GM21723 (cell line): ENCODE measurements around the gene ABTB2.

ENCODE experiments used
- ATAC-seq: cut with Tn5 transposase; IDR thresholded peaks from one replicate; pipeline ENCODE4 v1.9.1; 2021; ENCODE audit warnings: mild to moderate bottlenecking, moderate library complexity; ENCODE audit not compliant: unreplicated experiment

The ABTB2 gene

DNA sequence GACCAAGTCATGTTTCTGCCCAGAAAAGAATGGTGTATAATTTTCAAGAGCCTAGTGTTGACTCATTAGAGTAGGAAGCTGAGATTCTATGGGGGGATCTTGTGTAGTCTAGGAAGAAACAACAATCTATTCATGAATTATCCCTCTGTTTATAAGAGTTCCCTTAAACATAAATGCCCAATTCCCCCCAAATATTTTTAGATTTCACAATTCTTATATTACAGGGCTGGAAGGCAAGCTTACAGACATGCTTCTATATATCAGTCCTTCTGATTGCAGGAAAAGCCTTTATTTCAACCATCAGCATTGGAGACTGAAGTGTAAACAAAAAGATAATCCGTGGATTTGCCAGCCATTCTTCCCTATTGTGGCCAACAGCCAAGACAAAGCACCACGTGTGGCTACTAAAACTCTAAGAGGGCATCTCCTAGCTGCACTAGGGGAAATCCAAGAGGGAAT lies 181.0 kb downstream of the ABTB2 start:
- ATAC-seq: no peak

DNA sequence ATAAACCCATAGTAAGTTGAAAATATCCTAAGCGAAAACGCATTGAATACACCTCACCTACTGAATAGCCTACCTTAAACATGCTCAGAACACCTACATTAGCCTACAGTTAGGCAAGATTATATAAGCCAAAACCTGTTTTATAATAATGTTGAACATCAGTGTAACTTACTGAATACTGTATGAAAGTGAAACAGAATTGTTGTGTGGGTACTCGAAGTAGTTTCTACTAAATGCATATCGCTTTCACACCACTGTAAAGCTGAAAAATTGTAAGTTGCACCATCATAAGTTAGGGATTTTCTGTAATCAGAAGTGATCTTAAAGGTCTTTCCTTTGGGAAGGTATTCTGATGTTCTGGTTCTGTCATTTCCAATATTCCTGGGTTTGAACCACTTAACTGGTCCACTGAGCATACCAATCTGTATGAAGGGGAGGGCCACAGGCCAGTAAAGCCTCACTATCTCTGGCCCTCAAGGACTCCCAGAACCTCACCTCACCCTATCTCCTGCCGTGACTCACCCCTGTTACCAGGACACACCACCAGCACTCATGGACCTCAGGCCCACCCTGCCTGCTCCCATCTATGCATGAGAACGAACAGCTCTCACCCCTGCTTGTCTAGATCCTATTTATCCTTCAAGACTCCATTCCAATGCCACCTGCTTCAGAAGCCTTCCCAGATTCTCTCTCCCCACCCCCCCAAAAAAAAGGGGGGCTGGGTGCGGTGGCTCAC lies 182.4 kb downstream of the ABTB2 start:
- ATAC-seq: peak; percentile 40

DNA sequence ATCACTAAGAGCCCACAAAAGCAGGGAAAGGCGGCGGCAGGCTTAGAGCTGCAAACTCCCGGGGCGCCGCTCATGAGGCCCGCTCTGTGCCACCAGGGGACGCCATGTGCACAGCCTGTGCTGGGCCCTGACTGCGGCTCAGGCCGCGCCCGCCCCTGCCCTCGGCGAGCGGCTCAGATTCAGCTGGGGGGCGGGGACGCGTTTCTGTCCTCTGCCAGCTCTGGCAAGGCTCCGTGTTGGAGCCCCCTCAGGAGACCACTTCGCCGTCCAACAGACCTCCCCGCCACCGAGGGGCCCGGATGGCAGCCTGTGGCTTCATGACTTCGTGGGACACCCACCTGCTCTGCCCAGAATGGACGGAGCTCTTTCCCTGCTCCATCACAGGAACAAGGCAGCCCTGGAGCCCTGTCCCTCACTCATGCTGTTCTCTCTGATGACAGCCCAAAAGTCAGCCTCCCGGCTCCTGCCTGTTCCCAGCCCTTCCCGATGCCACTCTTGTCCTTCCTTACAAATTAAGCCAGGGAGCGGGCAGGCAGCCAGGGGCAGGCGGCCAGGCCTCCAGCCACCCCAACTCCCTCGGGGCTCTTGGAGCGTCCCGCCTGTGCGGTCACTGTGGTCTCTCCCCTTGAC lies 183.3 kb downstream of the ABTB2 start:
- ATAC-seq: peak; percentile 83

DNA sequence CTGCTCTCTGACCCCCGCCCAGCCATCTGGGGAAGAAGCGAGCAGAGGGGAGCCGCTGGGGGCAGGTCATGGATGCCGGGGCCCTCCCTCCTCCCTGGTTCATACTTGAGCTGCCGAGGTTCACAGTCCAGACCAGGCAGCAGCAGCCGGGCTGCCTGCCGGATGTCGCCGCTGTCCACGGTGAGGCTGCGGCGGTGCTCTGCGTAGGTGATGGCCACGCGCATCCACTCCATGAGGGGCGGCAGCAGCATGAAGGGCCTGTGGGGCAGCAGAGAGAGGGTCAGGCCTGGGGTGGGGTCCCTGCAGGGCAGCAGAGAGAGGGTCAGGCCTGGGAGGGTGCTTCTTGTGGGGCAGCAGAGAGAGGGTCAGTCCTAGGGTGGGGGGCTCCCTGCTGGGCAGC lies 184.8 kb downstream of the ABTB2 start:
- ATAC-seq: no peak

DNA sequence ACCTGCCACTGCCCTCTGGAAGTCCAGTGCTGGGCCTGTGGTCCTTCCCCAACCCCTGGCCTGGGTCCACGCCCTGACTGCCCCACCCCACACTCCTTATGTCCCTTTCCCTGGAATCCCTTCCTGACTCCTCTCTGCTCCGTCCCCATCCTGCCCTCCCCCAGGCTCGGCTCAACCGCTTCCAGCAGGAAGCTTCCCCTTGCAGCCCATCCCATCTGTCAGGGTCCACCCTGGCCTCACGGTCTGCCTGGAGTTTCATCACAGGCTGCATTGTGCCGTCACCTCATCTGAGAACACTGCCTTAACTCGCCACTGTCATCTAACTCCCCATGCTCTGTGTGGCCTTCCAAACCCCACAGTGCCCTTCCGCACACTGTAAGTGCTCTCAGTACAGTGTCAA lies 188.1 kb downstream of the ABTB2 start:
- ATAC-seq: no peak

DNA sequence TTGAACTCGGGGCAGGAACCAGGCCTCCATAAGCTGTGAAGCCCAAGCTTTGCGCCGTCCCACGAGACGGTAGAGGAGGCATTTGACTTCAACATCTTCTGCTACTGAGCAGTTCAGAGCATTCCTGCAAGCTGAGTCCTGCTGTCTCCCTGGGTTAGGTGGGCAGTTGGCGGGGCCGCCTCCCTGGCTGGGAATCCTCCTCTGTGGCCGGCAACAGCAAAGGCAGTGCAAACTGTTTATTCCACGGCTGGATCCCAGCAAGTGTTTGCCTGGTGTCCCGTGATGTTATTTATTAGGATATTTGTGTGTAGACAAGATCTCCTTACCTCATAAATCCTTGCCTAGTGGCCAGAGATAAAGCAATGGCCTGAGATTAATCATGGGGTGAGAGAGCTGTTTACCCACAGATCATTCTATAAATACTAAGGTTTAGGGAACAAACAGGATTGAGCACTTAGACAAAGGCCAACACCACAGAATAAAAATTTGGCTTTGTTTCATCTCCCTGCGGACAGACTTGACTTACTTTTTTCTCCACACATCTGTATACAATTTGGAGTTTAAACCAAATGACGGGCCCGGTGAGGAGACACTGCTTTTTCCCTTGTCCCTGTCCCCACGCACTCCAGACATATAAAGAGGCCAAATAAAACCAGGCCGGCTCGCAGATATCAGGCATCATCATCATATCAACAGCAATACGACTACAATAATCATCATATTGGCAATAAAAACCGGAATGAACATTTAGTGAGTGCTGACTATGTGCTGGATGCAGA lies 189.0 kb downstream of the ABTB2 start:
- ATAC-seq: no peak

DNA sequence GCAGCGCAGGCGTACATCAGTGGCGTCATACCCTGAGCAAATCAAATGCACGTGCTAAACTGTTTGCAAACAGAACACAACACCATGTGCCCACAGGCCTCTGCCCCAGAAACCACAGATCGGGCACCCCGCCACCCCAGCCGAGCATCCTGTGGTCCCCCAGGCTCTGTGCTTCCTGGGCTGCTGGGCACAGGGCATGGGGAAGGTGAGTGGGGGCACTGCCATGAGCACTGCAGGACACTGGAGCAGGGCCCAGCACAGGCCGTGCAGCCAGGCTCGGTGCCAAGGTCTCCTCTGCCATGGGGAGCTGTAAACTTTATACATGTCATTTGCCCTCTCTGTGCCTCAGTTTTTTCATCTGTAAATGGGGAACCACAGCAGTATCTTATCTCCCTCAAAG lies 189.8 kb downstream of the ABTB2 start:
- ATAC-seq: no peak

DNA sequence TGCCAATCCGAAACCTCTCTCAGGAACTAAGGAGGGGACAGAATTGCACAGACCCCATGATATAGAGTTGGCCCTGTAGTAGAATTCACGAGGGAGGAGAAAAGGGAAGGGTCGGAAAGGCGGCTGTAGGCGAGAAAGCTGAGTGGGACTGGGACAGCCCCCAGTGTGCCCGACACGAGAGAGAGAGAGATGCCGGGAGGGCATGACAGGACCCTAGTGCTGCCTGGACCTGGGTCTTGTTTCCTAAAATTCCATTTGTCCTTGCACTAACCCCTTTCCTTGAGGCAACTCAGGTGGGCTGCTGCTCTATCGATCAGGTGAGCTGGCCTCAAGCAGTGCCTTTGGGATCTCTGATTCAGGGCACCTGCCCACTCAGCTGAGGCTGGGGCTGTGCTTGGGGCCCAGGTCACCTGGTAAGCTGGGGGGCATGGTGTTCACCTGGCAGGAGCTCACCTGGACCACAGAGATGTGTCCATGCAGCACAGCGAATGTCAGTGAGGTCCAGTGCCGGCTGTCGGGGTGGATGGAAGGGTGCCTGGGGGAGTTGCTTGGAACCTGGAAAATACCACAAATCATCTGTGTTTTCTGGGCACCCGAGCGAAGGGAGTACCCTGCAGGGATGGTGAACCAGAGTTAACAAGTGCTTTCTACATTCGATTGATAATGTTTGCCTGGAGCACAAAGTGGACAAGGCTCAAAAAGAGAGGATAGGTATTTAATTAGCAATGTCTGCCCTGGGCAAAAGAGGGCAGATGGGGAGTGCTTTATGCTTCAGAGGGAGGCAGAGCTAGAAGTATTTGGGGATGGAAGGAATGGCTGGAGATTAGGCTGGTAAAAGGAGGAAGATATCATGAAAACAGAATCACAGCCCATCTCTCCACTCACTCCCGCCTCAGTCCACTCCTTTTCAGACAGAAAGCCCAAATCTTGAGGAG lies 190.7 kb downstream of the ABTB2 start:
- ATAC-seq: no peak

DNA sequence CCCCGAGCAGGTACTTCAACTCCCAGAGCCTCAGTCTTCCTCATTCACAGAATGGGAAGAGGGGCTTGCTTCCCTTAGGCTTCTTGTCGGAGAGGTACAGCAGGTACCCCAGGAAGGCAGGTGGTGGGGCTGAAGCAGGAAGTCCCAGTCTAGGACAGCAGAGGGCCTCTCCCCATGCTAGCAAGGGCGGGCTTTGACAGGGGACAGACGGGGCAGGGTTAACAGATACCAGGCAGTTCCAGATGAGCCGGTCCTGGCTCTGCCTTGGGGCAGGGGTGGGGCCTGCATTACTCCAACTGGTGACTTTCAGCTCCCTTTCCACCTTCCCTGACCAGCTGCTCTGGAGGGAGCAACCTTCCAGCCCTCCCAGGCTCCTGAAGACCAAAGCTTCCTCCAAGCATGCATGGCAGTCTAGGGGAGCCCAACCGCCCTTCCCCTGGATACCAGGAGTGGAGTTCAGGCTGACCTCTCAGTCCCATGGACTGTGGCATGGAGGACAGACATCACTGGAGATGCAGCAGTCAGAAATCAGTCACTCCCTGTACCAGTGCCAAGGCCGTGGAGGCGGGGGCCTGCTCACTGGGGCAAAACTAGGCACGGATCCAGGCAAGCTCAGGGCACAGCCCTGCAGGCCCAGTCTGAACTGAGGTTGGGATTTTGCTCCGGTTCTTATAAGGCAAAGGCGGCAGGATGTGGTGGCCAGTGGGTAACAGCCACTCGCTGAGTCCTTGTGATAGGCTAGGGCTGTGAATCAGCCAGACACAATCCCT lies 191.8 kb downstream of the ABTB2 start:
- ATAC-seq: no peak

DNA sequence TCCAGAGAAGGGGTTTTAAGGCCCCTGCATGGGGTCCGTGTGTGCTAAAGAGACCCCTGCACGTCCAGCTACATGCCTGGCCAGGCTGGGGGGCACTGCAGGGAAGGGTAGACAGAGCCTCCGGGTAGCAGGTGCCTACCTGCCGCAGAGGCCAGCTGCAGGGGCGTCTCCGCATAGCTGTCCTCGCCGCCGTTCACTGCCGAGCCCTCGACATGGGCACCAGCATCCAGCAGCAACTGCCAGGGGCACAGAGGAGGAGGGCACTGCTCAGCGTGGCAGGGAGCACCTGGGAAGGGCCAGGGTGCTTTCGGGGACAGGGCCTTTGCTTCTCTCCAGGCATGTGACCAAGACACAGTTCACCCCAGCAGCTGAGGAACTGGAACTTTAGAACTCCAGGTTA lies 192.7 kb downstream of the ABTB2 start:
- no peak for ATAC-seq

DNA sequence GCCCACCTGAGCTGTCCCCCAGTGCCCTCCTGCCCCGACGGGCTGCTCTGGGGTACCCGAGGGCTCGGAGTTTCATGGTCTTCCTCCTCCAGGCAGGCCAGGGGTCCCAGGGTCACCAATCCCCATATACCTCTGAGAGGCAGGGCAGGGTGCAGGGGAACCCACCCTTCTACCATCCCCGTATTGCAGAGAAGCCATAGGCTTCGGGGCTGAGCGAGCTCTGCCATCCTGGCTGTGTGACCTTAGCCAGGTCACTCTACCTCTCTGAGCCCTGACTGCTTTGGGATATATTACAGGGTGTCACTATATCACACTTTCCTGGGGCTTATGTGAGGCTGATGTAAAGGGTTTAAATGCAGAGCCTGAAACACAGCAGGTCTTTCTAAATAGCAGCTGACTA lies 195.0 kb downstream of the ABTB2 start:
- no peak for ATAC-seq

DNA sequence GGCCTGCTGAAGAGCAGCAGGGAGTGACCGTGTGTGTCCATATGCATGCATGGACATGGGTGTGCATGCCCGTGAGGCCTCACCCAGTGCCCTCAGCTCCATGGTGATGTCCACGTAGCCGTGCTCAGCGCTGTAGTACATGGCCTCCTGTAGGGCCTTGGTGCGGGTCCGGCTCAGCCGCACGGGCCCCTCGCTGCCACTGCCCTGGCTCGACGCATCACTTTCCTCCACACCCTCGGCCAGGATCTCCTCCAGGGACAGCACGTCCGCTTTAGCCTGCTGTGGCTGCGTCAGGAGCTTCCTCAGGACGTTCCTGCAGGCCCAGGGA lies 195.4 kb downstream of the ABTB2 start:
- no peak for ATAC-seq

DNA sequence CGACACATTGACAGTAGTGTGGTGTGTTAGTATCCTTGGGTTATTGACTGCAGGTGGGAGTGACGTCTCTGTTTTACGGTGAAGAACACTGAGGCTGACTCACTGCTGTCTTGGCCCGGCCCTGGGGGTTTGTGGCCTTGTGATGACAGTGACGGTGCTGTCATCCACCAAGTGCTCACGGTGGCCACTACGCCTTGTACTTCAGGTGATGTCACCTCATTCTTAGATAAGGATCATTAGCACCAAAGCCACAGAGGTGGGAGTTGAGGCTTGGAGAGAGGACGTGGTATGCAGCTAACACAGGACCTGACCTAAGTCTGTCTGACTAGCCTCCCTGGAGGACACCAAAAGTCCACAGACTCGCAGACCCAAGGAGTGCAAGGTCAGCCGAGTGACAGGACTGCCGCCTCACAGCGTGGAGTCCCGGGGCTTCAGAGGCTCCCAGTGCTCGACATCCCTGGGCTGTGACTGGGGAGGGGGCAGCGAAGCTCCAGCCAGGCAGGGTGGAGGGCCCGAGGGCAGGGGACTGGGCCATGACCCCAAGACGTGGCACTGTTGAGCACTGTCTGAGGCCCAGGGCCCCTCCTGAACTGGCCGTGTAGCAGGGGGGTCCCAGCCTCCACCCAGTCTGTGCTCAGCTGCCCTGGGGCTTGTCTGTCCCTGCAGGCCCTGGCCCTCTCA lies 195.9 kb downstream of the ABTB2 start:
- ATAC-seq: no peak

DNA sequence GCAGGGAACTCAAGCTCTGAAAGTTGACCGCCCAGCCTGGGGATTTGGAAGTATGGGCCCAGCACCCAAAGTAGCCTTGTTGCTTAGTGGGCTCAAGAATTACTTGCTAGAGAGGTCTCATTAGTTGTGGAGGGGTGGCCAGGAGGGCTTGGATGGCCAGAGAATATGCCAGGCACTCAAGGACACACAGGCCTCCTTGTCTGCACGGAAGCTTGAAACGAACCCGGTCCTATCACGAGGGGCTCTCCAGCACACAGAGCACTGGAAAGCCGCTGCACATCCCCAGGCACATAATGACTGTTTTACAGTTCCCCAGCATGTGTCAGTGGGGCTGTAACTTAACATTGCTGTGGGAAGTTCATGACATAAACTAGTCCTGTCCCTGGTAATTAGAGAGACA lies 196.4 kb downstream of the ABTB2 start:
- ATAC-seq: no peak

DNA sequence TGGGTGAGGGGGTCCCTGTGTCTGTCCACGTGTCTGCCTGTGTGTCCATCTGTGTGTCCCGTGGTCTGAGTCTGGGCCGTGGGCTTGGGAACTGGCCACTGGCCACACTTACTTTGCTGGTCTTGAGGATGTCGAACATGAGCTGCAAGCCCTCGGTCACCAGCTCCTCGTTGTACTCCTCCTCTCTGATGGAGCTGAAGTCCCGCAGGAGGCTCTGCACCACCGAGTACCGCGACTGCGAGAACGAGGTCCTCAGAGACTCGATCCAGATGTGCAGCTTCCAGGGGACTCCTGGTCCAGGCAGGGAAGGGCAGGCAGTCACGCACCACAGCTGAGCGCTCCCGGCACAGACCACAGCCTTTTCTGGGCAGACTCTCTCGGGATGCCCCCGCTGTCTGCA lies 197.0 kb downstream of the ABTB2 start:
- ATAC-seq: no peak

DNA sequence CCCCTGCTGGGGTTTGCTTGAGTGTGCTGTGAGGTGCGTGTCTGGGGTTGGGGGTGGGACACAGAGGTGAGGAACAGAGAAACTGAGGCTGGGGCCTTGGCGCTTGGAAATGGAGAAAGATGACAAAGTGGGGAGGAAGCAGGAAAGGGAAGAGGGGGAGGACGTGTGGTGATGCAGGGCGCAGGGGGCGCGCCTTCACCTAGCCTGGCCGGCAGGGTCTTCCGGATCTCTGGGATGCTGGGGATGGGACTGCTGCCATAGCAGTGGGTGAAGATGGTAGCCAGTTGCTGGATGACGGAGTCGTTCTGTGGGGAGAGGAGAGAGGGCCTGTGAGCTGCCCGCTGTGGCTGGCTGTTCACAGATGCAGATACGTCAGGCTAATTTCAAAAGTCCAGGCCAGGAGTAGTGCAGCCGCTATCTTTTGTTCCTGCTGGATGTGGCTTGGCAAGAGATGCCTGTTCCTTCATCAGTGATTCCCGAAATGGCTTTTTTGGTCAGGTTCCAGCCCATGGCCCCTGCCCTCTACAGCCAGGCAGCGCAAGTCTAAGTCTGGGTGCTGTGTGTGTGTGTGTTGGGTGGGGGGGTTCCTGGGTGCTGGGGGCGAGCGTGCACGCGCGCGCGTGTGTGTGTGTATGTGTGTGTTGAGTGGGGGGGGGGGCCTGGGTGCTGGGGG lies 197.6 kb downstream of the ABTB2 start:
- ATAC-seq: no peak

DNA sequence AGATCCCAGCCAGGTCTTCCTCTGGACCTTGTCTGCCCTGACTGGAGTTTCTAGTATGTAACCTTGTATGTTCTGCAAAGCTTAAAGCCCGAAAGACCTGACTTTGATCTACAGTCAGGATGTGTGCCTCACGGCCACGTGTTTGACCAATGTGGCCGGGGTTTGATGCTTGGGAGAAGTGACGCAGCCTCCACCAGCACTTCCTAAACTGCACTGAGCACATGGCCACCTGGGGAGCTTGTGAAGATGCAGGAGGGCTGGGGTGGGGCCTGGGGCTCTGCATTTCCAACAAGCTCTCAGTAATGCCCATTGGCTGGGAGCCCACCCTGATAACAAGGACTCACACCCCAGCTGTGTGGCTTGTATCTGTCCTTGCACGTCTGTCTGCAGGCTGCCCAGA lies 199.1 kb downstream of the ABTB2 start:
- ATAC-seq: no peak

DNA sequence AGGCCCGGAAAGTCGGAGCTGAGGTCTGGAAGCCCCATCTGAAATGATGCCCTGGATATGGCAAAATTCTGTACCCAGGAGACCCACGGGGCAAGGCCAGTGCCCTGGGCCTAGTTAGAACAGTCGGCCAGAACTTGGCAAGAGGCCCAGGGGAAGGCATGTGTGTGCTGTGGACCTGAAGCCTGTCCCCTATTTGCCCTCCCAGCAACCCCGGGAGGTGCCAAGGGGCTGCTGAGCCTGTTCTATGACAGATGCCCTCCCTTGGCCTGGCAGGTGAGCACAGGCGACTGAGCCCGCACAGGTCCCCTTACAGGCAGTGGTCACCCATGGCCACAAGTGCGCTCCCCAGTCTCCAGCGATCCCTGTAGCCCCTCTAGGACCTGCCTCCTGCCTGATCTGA lies 200.6 kb downstream of the ABTB2 start:
- ATAC-seq: no peak

DNA sequence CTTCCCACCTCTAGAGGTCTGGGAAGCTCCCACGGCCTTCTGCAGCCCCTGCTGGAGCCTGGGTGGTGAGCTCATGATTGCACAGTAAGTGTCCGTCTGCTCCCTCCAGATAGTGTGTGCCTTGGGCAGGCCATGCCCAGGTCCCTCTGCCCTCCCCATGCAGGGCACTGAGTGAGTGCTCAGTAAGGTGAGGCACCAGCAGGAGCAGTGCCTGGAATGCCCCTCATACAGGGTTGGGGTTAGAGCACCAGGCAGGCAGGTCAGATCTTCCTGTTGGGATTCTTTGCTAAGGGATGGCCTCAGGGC lies 202.1 kb downstream of the ABTB2 start:
- no peak for ATAC-seq
